ENCODE results near the gene GTF2H2C.
"Not testable (repeated sequence)": the region's sequence is repeated elsewhere in the genome, so short reads cannot be mapped to it uniquely, and the experiment has no call there.

The GTF2H2C gene

DNA sequence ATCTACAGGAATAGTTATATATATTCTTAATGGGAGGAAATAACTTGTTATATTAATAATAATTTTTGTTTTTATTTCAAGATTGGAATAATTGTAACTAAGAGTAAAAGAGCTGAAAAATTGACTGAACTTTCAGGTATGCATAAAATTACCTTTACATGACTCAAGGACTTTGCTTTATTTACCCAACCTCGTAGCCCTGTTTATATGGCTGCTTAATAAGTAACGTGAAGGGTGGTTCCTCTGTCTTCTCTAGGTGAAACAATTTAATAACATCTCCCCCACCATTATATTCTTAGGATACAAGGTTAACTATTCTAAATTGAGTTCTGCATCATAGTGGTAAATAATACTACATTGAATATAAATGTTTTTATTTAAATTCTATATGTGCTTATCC is 8.1 kb downstream of the GTF2H2C start:
- DNase-seq = not testable (repeated sequence)

DNA sequence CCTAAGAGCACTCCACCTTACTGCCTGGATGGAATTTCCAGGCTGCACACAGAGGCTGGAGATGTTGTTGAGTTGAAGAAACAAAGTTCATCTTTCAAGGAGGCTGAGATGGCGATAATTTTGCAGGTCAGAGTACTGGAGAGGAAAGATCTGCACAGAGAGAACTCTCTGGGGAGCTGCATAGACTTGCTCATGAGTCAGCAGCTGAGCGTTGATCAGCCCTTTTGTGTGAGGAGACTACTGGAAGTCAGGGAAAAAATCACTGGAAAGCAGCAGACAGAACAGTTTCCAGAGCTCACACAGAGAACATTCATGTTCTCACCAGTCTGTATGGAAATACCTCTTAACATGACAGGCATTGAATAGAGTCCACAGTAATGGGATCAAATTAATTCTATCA is 23.4 kb downstream of the GTF2H2C start:
- not testable (repeated sequence) for DNase-seq

DNA sequence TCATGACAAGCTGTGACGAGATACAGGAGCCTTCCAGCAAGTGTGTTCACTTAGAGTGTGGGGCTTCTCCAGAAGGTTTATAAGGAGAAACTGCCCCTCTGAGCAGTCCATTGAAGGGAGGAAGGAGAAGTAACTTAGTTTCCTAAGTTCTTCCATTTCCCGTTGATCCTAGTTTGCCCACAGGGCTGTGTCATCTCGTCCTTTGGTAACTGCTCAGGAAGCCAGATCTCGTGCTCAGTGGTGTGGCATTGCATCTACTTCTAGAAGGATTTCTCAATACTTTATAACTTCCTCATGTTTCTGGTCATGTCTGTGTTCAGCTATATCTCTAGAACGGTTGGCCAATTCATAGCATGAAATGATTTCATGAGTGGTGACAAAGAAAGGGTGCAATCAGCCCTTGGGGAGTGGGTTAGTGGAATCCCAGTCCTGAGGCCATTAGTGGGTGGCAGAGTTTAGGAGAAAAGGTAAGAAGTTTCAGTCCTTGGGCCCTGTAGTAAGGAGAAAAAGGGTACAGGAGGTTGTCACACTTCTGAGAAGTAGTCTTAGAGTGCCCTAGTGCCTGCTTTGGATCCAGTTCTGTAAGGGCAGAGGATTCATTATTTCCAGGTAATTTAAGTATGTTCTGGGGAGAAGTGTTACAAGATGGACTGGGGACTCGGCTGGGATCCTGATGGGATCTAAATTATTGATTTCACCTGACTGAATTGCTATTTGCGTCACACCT is 36.3 kb downstream of the GTF2H2C start:
- not testable (repeated sequence) for DNase-seq

DNA sequence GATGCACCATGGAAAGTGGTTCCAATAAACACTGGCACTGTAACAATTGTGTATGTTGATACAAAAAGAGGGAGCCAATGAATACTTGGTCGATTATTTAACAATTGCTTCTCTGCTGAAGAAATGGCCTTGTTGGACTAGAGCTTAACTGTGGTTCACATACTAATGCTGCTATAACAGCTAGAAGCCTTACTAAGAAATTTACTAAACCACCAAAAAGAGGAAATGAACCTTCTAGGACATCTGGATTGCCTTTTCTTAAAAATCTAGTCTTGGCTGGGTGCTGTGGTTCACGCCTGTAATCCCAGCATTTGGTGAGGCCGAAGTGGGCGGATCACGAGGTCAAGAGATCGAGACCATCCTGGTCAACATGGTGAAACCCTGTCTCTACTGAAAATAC is 42.0 kb downstream of the GTF2H2C start:
- DNase-seq = not testable (repeated sequence)

DNA sequence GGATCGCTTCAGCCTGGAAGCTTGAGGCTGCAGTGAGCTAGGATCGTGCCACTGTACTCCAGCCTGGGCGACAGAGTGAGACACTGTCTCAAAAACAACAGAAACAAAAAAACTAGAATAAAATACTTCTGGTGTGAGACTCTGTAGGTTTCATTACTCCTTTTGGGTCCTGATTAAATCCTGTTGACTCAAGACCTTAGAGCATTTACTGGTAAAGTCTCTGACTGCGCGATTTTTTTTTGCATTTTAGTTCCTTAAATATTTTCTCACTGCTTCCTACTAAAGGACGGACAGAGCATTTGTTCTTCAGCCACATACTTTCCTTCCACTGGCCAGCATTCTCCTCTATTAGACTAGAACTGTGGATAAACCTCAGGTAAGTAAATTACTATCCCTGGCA is 46.8 kb downstream of the GTF2H2C start:
- DNase-seq = not testable (repeated sequence)

DNA sequence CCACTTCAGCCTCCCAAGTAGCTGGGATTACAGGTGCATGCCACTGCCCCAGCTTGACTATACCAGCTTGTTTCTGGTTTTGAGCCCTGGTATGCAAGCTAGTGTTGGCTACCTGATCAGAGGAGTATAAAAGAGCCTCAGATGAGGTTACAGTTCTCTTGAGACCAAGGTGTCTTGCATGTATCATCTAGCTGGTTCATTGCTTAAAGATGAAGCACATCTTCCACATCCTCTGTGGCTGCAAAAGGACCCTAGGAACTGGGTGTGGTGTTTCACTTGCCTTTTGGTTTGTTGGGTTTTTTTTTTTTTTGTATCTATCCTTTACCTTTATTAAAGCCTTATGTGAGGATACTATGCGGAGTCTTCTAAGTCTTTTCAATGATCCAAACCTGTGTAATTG is 47.8 kb downstream of the GTF2H2C start:
- DNase-seq = not testable (repeated sequence)

DNA sequence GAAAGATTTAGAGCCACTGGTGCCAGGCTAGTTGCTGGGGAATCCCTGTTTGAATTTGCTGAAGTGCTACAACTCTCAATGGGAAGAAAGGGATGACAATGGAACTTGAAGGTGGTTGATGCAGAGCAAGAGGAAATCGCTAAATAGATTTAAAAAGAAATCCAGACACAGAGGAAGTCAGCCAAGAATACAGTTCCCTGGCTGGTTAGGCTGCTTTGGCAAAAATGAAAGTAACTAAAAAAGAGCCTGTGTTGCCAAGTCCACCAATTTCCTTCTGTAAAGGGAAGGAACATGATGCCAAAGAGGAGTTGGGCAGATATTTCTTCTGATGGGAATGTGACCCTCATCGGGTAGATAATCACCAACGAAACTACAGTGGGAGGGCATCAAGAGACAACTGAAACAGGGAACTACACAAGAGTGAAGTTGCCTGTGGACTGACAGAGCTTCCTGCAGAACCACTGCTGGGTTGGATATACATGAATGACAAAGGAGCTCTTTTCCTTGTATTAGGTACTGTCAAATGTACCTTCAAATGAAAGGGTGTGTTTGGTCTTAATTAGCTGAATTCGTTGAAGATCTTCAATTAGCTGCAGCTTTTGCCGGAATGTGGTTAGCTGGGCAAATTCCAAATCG is 49.0 kb downstream of the GTF2H2C start:
- DNase-seq = not testable (repeated sequence)

DNA sequence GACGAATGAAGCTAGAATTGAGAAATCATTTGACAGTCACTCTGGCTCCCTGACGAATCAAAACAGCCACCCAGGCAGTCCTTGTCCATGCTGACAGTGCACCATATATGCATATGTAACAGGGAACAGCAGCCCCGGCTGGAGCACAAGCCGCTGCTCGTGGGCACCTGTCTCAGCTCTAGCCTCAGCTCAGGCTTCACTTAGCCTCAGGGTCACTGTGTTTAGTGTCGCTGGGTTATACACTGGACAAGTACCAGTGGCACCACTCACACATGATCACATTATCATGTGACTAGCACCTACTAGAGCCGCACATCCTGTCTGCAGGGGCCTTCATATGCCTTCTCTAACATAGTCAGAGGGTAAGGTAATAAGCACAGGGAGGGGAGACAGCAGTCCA is 54.9 kb downstream of the GTF2H2C start:
- DNase-seq = not testable (repeated sequence)

DNA sequence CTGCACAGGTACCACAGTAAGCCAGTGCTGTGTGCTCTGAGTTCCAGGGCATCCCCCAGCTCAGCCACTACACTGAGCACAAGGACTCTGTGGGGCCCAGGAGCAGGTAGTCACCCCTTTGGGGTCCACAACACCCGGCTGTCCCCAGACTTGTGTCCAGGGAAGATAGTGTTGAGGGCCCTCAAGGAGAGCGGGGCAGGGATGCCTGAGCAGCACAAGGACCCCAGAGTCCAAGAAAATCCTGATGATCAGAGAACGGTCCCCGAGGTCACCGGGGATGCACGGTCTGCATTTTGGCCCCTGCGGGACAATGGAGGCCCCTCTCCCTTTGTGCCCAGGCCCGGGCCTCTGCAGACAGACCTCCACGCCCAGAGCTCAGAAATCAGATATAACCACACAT is 71.9 kb downstream of the GTF2H2C start:
- not testable (repeated sequence) for DNase-seq

Data from activated CD8-positive, alpha-beta memory T cell treated with anti-CD3 and anti-CD28 coated beads for 24 hours (primary cell).